SKM-1 (cell line): ENCODE measurements around the gene DPP7.

Source experiments
- DNase-seq: peaks from one replicate; lab custom pipeline; 2025; ENCODE audit not compliant: unreplicated experiment; lab: John Stamatoyannopoulos, UW

The DPP7 gene

DNA sequence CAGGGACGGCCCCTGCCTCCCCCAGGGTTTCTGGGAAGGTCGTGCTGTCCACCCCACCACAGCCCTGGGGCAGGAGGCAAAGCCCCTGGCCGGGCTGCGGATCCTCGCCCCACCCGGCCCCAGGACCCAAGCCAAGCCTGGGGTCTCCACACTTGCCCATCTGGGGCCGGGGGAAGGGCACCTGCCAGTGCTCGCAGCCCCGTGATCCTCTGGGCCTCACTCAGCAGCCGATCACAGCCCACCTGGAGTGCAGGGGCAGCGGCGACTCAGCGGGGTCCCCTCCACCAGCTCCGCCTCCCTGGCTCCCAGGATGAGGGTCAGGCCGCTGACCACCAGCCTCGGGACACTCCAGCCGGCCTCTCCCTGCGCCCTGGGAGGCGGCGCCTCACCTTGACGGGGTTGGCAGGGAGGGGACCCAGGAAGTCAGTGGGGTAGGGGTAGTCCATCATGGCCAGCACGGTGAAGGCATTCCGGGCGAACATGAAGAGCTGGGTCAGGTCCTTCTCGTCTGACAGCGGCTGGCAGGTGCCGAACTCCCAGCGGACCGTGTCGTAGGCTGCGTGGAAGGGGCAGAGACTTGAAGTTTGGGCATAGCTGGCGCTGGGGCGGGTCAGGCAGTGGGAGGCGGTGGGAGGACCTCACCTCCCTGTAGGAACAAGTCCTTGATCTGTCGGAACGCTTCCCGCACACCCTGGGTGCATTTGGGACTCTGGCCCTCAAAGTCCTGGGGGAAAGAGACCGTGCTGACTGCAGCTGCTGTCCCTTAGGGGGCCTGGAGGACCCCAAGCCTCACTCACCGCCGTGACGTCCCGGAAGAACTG lies 1.8 kb downstream of the DPP7 start:
- DNase-seq = no peak

DNA sequence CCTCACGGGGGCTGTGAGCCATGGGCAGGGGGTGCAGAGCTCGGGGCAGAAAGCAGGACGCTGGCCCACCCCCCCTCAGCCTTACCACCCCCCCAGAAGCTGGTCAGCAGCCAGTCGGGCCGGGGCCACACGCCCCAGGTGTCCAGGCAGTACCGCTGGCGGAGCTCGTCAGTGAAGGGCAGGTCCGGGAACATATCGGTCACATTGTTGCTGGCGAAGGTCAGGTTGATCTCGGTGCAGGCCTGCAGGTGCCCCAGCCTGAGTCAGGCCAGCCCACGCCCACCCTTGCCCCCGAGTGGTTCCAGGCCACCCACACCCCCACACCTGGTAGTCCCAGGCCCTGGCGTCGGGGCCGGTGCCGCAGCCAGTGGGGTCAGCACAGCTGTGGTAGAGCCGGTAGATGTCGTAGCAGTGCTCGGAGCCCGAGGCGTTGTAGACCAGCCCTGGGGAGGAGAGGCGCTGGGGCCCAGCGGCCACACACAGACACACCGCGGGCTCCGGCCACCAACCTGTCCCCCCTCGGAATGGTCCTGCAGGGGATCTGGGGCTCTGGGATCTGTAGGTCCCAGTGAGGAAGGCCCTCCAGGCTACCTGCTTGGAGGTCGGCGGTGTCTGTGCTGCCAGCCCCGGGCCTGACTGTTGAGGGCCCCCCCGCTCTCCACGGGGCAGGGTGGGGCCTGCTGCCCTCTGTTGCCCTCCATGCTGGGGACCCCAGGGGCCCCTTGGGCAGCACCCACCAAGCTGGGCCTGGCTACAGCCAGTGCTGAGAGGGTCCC lies 2.6 kb downstream of the DPP7 start:
- no peak for DNase-seq

DNA sequence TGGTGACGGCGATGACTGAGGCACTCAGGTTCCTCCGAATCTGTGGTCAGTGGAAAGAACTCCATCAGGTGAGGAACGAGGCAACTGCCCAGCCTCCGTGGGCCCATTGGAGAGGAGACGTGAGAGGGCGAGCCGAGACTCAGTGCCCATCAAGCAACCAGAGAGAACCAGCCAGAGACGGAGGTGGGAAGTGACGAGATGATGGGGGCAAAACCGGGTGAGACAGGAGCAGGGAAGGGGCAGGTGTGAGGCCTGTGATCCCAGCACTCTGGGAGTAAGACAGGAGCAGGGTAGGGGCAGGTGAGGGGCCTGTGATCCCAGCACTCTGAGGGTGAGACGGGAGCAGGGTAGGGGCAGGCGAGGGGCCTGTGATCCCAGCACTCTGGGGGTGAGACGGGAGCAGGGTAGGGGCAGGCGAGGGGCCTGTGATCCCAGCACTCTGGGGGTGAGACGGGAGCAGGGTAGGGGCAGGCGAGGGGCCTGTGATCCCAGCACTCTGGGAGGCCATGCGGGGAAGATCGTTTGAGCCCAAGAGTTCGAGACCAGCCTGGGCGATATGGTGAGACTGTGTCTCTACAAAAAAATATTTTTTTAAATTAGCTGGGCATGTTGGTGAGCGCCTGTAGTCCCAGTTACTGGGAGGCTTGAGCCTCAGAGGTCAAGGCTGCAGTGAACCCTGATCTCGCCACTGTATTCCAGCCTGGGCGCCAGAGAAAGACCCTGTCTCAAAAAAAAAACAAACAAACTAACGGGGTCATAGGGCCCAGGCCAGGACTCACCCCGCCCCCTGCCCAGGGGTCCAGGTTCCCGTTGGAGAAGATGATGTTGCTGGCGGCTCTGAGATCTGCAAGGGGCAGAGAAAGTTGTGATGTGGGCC lies 3.4 kb downstream of the DPP7 start:
- DNase-seq = no peak

DNA sequence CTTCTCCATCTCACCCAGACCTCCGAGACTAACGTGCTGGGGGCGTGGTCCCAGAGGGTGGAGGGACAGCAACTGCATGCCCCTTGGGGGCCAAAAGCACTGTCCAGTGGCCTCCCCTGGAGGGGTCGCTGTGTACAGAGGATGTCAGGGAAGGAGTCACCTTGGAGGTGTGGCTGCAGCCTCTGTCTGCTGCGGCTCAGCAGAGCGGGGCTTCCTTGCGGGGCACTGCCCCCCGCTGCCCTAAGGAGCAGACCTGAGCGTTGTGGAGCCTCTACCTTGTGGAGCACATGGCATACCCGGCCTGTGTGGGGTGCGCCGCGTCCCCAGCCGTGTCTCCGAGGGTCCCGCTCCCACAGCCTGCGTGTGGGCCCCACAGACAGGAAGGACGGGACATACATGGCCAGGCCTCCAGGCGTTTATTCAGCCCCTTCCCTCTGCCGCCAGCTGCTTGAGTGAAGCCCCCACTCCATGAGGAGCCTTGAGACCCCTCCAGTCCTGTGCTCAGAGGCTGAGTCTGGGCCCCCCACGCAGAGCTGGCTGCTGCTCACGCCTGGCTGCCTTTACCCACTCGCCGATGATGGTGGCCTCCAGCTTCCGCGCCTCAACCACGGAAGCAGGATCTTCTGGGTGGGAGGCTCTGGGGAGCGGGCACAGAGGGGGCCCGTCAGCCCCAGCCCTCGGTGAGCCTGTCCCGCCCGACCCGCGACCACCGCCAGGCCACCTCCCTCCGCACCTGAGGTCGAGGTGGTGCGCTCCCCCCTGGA lies 4.2 kb downstream of the DPP7 start:
- no peak for DNase-seq

DNA sequence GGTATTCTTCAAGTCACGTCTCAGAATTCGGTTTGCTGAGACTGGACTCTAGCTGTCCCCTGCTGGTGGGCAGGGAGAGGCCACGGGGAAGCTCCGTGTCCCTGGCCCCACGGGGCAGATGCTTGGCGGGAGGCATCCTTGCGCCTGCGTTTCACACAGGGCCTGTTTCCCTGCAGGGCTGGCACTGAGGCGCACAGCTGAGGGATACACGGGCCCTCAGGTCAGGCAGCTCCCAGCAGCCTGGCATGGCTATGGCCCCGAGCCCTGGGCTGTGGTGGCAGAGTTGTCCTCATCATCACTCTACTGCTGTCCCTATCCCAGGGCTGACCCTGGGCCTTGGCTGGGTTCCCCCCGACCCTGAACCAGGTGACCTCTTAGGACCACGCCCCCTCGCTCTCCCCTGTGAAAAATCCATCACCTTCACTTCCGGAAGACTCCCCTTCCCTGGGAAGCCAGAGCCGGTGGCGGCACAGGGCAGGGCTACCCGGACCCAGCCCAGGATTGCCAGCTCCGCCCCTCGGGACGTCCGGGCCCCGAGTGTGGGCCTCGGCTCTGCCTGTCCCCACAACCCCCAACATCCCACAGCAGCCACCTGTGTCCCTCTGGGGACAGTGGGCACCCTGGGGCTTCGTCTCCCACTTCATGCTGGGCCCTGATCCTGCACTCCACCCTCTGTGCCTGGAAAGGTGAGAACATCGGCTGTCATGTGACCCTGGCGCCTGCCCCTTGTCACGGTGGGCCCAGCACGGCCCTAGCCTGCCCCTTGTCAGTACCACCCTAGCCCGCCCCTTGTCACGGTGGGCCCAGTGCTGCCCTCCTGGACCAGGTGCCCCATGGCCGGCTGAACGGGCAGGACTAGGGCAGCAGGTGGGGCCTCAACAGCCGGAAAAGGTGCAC lies 5.0 kb downstream of the DPP7 start:
- no peak for DNase-seq

DNA sequence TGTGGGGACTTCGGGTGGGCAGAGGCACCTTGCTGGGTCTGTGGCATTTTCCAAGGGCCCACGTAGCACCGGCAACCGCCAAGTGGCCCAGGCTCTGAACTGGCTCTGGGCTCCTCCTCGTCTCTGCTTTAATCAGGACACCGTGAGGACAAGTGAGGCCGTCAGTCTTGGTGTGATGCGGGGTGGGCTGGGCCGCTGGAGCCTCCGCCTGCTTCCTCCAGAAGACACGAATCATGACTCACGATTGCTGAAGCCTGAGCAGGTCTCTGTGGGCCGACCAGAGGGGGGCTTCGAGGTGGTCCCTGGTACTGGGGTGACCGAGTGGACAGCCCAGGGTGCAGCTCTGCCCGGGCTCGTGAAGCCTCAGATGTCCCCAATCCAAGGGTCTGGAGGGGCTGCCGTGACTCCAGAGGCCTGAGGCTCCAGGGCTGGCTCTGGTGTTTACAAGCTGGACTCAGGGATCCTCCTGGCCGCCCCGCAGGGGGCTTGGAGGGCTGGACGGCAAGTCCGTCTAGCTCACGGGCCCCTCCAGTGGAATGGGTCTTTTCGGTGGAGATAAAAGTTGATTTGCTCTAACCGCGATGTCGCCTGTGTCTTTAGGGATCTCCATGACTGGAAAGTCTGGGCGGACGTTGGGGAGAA lies 5.8 kb downstream of the DPP7 start:
- DNase-seq = no peak

DNA sequence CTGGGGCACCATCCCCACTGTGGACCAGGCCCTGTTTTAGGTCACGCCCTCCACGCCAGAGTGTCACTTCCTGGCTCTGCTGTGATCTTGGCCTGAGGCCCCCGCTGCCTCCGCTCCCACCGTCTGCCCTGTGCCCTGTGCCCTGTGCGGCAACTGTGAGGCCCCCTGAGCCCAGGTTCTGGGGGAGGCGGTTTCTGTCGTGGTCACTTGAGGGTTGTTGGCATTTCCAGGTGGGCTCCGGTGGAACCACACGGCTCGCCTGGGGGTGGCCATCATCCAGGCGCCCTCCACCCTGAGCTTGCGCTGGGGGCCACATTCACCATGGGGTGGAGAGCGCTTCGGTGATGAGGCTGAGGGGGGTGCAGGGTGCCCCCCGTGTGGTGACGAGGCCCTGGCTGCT lies 6.6 kb downstream of the DPP7 start:
- DNase-seq = no peak

DNA sequence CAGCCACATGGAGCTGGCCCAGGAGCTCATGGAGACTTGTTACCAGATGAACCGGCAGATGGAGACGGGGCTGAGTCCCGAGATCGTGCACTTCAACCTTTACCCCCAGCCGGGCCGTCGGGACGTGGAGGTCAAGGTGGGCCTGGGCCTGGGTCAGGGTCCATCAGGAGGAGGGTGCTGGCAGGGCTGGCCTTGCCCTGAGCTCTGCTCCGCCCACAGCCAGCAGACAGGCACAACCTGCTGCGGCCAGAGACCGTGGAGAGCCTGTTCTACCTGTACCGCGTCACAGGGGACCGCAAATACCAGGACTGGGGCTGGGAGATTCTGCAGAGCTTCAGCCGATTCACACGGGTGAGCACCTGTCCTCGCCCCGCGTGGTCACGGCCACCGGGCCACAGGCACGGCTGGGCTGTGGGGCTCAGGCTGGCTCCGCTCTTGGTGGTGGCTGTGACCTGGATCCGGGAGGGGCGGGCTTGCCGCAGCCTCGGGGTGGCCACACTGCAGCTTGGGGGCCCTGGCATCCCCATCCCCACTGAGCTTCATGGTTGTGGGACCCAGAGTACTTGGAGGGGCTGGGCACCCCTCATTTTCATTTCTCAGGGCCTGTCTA lies 7.1 kb downstream of the DPP7 start:
- no peak for DNase-seq

DNA sequence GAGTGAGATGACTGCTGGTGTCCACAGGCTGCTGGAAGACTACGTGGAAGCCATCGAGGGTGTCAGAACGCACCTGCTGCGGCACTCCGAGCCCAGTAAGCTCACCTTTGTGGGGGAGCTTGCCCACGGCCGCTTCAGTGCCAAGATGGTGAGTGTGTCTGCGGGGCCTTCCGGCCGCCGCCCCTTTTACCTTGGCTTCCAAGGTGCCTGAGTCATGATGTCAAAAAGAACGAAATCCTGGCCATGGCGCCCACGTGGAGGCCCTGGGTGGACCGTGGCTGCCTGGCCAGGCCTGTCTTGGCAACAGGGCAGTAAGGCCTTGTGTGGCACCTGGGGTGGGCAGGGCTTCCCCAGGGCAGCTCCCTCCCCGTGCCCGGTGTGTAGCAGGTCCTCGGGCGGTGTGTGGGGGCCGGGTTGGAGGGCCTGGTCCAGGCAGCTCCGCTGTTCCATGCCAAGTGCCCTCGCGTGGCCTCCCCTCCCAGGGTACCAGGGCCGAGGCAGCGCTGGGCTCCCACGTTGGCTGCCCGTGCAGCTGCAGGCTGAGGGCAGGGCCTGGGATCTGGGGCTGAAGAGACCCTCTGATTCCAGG lies 7.8 kb downstream of the DPP7 start:
- DNase-seq = no peak

DNA sequence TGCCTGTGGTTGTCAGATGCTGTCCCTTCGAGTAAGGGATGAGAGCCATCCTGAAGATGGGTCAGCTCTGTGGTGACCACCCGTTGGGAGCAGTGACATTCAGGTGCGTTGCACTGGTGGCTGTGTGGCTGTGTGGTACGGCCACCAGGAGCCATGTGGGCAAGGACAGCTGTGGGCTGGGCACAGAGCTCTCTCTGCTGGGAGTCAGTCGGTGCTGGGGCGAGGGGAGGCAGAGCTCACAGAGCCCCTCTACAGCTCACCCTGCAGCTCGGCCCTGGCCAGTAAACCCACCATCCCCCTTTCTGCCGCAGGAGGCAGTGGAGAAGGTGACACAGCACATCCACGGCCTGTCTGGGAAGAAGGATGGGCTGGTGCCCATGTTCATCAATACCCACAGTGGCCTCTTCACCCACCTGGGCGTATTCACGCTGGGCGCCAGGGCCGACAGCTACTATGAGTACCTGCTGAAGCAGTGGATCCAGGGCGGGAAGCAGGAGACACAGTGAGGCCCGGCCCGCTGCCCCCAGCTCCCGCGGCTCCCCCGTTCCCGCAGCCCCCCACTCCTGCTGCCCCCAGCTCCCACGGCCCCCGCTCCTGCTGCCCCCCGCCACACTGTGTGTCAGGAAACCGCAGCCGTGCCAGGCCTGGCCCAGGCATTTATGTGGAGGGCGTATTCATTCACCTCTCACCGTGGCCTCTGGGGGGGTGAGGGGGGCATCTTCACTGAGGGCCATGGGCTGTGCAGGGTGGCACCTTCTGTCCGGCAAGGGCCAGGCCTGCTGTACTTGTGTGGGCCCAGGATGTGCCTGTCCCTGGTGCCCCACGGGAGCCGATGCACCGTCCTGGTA lies 8.5 kb downstream of the DPP7 start:
- DNase-seq = no peak

DNA sequence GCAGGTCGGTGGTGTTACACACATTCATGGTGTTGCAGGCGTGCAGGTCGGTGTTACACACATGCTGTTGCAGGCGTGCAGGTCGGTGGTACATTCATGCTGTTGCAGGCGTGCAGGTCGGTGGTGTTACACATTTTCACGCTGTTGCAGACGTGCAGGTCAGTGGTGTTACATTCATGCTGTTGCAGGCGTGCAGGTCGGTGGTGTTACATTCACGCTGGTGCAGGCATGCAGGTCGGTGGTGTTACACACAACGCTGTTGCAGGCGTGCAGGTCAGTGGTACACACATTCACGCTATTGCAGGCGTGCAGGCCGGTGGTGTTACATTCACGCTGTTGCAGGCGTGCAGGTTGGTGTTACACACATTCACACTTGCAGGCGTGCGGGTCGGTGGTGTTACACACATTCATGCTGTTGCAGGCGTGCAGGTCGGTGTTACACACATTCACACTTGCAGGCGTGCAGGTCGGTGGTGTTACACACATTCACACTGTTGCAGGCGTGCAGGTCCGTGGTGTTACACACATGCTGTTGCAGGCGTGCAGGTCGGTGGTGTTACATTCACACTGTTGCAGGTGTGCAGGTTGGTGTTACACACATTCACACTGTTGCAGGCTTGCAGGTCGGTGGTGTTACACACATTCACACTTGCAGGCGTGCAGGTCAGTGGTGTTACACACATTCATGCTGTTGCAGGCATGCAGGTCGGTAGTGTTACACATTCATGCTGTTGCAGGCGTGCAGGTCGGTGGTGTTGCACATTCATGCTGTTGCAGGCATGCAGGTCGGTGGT lies 11.1 kb downstream of the DPP7 start:
- no peak for DNase-seq

DNA sequence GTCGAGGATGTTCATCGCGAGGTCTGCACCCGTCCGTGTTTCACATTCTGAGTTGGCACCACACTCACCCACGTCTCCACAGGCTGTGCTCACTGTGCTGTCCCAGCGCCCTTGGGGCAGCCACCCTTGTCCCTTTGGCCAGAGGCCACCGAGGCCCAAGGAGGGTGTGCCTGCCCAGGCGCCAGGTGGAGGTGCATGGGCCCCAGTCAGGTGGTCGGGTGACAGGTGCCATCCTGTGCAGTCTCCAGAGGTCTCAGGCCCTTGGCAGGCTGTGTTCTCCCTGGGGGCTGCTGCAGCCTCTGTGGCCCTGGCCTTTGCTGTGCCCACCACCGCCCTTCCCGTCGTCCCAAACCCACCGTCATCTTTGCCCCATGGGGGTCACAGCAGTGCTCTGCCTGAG lies 15.3 kb downstream of the DPP7 start:
- no peak for DNase-seq

DNA sequence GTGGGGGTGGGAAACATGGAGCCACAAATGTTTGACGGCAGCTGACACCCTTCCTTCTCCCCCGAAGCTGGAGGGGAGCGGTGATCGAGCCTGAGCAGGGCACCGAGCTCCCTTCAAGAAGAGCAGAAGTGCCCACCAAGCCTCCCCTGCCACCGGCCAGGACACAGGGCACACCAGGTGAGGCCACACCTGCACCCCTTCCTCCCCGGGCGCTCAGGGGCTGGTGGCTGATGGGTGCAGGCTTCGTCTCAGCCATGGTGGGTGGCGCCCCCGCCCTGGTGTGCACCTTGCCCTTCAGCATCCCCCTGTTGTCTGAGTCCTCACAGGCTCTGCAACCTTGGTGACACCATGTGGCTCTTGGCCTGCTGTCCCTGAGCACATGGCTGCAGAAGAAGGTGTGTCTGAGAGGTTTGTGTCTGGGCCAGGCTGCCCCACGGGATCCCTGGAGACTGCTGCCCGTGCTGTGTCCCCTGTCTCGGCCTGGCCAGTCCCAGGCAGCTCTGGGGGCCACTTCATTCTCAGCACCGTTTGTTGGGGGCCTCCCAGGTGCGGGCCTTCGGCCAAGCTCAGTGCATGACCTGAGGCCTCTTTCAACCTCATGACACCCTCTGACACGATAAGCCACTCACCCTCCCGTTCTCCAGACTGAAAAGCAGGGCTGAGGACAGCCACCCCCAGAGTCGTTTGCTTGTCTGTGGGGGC lies 16.6 kb downstream of the DPP7 start:
- no peak for DNase-seq

DNA sequence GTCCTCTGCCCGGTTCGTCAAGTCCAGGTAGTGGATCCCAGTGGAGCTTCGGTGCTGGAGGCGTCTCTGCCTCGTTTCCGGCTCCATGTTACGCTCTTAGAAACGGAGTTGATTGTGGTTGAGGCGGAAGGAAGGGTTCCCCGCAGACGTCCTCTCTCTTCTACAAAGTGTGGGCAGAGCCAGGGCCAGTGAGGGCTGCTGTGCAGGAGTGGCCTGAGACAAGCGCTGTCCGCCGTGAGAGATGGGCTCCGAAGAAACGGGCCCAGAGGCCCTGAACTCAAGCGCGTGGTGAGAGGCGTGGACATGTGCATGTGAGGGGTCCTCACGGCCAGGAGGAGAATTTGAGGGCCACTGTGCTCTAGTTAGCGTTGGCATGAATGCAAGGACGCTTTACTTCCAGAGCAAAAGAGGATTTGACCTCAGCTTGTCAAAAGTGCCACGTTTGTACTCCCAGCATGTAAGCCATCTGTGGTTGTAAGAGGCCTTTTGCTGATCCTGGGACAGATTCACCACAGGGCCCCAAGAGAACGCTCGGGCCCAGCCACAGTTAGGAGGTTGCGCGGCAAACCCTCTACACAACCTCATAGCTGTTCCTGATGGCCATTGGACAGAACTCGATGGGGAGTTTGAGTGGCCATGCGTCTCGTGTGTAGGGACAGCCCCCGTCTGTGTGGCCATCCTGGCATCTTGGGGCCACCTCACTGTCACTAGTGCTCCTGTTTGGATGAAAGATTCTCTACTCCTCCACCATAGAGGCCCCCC lies 17.6 kb downstream of the DPP7 start:
- no peak for DNase-seq
